Measurements from ENCODE around the gene PRUNE2. TPM values are rescaled to one million over a fixed set of nuclear protein-coding genes. Genes with fewer than 3 reads are reported as not detected.

PRUNE2 gene
- total RNA-seq, 1 donor from 2014 or later = 3.1 TPM

DNA sequence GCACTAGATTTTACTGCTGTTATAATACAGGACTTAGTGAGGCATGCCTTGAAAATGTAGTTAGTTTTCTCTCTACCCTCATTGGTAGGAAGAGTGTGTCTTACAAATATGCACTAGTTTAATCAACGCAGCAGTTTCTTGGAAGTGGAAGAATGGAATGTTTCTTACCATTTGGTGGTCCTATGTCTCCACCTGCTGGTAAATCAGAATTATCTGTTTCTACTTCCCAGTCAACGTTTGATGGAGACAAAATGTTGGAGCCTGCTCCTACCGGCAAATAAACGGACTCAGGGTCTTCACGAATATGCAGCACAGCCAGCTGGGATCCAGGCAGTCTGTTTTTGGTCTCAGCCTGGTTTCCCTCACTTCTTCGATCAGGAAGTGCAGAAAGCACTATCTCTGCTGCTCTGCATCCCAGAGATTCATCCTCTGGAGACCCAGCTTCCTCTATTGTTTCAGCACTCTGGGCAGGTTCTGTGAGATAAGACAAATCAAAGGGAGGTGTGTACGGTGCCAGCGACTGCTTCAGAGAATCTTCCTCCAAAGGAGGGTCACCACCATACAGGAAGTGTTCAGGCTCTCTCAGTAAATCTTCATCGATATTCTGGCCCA lies 201.2 kb downstream of the PRUNE2 start:
- TF ChIP-seq, protein P1, sequence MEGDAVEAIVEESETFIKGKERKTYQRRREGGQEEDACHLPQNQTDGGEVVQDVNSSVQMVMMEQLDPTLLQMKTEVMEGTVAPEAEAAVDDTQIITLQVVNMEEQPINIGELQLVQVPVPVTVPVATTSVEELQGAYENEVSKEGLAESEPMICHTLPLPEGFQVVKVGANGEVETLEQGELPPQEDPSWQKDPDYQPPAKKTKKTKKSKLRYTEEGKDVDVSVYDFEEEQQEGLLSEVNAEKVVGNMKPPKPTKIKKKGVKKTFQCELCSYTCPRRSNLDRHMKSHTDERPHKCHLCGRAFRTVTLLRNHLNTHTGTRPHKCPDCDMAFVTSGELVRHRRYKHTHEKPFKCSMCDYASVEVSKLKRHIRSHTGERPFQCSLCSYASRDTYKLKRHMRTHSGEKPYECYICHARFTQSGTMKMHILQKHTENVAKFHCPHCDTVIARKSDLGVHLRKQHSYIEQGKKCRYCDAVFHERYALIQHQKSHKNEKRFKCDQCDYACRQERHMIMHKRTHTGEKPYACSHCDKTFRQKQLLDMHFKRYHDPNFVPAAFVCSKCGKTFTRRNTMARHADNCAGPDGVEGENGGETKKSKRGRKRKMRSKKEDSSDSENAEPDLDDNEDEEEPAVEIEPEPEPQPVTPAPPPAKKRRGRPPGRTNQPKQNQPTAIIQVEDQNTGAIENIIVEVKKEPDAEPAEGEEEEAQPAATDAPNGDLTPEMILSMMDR (IDR thresholded peaks at IDR 0.05; ENCODE audit: borderline replicate concordance) = peak; percentile 75
- no peaks in the 10 kb centered on the region for H3K4me1 ChIP-seq
- H3K36me3 ChIP-seq = no peaks in the 10 kb centered on the region
- H3K27ac ChIP-seq (replicated peaks) = no peak overlapping the region
- H3K27me3 ChIP-seq (ENCODE audit: low read depth) = peaks cover 82% of the 10 kb centered on the region
- DNase-seq = no peak
- no peaks in the 10 kb centered on the region for H3K9me3 ChIP-seq (replicated peaks)
- intact Hi-C loops (cut with micrococcal nuclease) = loop anchor here (2.0 kb wide), 1 partner anchor 44 kb away; no protein-coding TSS in a partner anchor
- no peak overlapping the region for H3K4me3 ChIP-seq

DNA sequence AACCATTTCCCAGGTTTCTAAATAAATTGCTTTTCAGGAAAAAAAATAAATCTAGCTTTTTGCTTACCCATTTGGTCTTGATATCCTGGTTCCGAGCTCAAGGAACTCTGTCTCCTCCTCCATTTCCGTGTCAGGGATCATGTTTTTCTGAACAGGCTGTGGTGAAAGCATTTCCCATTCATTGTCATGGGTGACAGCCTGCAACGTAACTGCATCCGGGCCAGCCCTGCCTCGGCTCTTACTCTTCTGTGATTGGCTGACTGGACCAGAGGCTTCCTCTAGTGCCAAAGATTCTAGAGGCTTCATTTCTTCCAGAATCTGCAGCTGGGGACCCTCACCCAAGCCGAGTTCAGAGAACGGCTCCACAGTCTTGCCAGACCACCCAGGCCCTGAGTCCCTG lies 202.6 kb downstream of the PRUNE2 start:
- H3K27ac ChIP-seq (replicated peaks) = no peak overlapping the region
- peaks cover 70% of the 10 kb centered on the region for H3K27me3 ChIP-seq (ENCODE audit: low read depth)
- no peak overlapping the region for H3K4me3 ChIP-seq
- no peaks in the 10 kb centered on the region for H3K4me1 ChIP-seq
- no peak for DNase-seq
- no peaks in the 10 kb centered on the region for H3K36me3 ChIP-seq
- intact Hi-C loops (cut with micrococcal nuclease) = no loop called here
- no peaks in the 10 kb centered on the region for H3K9me3 ChIP-seq (replicated peaks)
- TF ChIP-seq, protein P1 (IDR thresholded peaks at IDR 0.05; ENCODE audit: borderline replicate concordance) = no peak

DNA sequence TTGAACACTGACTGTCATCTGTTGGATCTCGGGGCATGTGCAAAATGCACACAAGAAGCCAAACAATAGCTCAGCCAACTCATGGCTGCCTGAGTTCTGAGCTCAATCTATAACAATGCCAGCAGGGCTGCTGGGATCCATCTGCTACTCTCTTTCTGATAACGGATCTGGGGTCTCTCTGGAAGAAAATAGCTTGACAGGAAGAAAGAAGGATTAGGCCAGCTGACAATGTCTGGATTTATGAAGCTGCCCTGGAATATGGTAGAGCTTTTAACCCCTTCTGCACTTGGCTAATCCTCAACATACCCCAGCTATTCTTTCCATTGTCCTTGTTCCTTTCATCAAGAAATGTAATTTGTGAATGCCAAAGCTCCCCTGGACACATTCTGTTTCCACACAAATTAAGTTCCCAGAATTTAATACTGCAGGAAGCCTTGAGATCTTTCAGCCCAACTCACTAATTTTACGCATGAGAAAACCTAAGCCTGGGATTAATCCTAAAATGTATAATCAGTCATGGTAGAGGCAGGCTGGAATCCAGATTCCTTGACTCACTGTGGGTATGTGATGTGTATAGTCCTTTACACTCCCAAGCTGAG lies 204.4 kb downstream of the PRUNE2 start:
- H3K27me3 ChIP-seq (ENCODE audit: low read depth) = peaks cover 69% of the 10 kb centered on the region
- H3K4me3 ChIP-seq = no peak overlapping the region
- no peaks in the 10 kb centered on the region for H3K9me3 ChIP-seq (replicated peaks)
- no peak for DNase-seq
- TF ChIP-seq, protein P1 (IDR thresholded peaks at IDR 0.05; ENCODE audit: borderline replicate concordance) = no peak
- no peak overlapping the region for H3K27ac ChIP-seq (replicated peaks)
- H3K36me3 ChIP-seq = no peaks in the 10 kb centered on the region
- no peaks in the 10 kb centered on the region for H3K4me1 ChIP-seq
- intact Hi-C loops (cut with micrococcal nuclease) = no loop called here

DNA sequence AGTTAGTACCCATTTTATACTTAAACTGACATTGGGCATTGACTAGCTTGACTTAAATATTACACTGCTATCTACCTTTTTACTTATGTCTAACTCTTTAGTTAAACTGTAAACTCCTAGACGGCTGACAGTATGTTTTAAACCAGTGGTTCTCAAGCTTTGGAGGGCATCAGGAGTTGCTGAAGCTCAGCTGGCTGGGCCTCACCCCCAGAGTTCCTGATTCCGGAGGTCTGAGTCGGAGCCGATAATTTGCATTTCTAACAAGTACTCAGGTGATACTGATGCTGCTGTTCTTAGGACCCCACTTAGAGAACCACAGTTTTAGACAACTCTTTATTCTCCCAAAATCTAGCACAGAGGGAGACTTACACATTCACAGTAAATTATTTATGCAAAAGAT lies 205.0 kb downstream of the PRUNE2 start:
- Histone ChIP-seq H3K36me3 (no peaks in the 10 kb centered on the region), H3K4me3 (no peak overlapping the region), H3K4me1 (no peaks in the 10 kb centered on the region), H3K27ac (replicated peaks) (no peak overlapping the region), H3K27me3 (ENCODE audit: low read depth) (peaks cover 69% of the 10 kb centered on the region), H3K9me3 (replicated peaks) (no peaks in the 10 kb centered on the region)
- no peak for DNase-seq
- TF ChIP-seq, protein P1 (IDR thresholded peaks at IDR 0.05; ENCODE audit: borderline replicate concordance) = no peak
- intact Hi-C loops (cut with micrococcal nuclease) = no loop called here

DNA sequence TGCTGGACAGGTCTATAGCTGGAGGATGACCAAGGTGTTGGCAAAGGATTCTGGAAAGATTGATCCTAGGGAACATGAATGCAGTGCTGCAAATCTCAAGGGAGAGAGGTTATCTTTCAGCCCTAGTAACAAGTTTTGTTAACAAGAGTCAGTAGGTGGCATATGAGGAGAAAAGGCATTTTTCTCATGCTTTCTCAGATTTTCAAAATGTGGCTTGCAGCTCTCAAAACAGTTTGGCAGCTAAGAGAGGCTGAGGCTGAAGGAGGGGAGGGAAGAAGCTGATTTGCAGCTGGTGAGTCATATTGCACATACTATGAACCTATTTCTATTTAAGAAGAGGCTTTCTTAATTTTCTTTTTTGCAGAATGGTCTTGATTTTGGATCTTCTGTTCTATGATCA lies 205.9 kb downstream of the PRUNE2 start:
- H3K27me3 ChIP-seq (ENCODE audit: low read depth) = peaks cover 69% of the 10 kb centered on the region
- DNase-seq = no peak
- no peaks in the 10 kb centered on the region for H3K9me3 ChIP-seq (replicated peaks)
- intact Hi-C loops (cut with micrococcal nuclease) = no loop called here
- no peak overlapping the region for H3K27ac ChIP-seq (replicated peaks)
- H3K36me3 ChIP-seq = no peaks in the 10 kb centered on the region
- TF ChIP-seq, protein P1 (IDR thresholded peaks at IDR 0.05; ENCODE audit: borderline replicate concordance) = no peak
- H3K4me1 ChIP-seq = no peaks in the 10 kb centered on the region
- no peak overlapping the region for H3K4me3 ChIP-seq
